RKO (cell line): ENCODE results near the gene CANT1.
"Not testable (repeated sequence)": the region's sequence is repeated elsewhere in the genome, so short reads cannot be mapped to it uniquely, and the experiment has no call there.

ENCODE experiments used
- DNase-seq: peaks from one replicate; pipeline ENCODE4 v3.0.0-alpha.2; 2016; ENCODE audit warnings: low spot score

The CANT1 gene

DNA sequence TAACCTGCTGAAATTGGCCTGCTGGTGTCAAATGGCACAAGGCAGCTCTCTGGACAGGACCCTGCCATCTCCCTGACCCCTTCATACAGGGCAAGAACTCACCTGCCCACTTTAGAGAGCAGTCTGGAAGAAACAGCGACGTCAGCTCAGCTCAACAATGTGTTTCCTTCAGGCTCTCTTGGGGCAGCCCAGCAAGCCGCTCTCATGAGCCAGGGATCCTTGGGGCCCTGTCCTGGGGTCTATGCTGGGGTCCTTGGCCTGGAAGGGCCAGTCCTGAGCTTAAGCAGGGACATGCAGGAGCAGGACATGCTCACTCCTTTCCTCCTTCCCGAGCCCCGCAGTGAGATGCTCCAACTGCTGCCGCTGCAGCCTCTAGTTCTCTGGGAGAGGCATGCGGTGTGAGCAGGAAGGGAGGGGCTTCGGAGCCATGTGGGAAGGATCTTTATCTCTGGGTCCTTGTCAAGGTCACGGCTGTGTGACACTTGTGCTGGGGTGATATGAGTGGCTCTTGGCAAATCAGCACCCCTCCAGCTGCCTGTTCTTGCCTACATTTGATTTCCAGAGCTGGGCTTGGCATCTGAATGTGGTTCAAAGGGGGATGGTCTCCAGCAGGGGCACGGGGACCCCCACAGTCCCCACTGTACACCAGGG, 17.8 kb upstream of the CANT1 start:
- no peak for DNase-seq

- peak; percentile 56 for DNase-seq
Observed at GRCh38 chr17:79026376-79027273, 17.1 kb upstream of the CANT1 start.

DNA sequence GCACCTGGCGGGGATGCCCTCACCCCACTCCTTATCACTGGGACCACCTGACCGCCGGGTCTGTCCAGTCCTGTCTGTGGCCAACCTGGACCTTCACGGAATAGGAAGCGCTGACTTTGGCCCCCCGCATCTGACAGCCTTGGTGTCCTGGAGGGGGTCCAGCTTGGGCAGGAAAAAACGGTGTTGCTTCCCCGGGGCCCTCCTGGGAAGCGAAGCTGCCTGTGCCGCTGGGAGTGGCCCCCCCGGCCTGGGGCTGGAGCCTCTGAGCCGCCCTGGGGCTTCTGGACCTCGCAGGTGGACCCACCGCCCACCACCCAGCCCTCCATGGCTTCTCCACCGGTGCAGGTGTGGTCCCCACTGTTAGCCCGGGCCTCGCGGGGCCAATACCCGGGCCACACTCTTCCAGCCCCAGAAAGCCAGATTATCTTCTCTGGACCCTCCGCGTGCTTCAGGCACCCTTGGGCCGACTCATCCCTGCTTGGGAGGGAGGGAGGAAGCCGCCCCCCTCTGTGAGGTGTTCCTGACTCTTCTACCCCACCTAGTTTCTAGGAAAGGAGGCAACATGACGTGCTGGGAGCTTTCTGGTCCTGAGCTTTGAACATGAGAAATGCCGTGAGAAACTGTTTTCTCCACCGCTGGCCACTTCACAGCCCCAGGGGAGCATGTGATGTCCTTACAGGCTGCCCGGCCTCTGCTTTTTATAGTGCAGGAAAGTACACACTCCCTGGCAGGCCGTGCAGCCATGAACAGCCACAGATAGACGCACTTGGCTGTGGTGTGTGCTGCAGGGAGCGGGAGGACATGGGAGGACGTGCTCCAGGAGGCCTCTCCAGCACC, 15.6 kb upstream of the CANT1 start:
- no peak for DNase-seq

- DNase-seq, result peak; percentile 45
Observed at GRCh38 chr17:79023886-79024771, 14.6 kb upstream of the CANT1 start, which contains the start of gene C1QTNF1. Gene C1QTNF1, plus strand, starts transcription at chr17:79024169. Its CDS starts 19,800 bp downstream, at chr17:79043969.

- DNase-seq, result peak; percentile 29
Observed at GRCh38 chr17:79023180-79023705, 13.7 kb upstream of the CANT1 start.

GRCh38 chr17:79022507-79022991, 13.0 kb upstream of the CANT1 start:
- no peak for DNase-seq

- DNase-seq, result not testable (repeated sequence)
Observed at GRCh38 chr17:79021929-79022328, 12.4 kb upstream of the CANT1 start.

DNA sequence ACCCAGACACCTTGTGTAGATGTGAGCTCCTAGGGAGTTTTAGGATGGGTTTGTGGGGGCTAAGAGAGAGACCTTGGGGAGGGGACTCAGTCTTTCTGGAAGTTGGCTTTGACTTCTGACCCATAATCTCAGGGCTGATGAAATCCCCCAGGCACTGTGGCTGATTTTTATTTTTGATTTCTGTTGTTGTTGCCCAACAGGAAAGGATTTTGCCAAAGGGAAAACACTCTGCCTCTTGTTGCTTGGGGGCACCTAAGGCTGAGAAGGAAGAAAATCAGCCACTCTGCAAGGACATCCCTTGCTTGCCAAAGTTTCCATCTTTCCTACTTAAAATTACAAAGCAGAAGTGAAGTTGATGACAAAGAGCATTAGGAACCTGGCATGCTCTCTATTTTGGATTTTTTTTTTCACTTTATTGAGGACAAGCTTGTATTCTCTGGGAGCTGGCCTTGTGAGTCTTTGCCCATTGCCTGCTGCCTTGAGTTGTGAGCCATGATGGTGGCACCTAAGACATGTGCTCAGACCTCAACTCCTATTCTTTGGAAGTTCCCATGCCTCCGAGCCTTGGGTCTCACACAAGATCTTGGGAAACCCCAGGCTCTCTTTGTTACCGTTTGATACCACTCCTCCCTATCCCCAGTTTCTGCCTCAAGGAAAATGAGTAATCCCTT, 11.2 kb upstream of the CANT1 start:
- DNase-seq, result no peak

DNA sequence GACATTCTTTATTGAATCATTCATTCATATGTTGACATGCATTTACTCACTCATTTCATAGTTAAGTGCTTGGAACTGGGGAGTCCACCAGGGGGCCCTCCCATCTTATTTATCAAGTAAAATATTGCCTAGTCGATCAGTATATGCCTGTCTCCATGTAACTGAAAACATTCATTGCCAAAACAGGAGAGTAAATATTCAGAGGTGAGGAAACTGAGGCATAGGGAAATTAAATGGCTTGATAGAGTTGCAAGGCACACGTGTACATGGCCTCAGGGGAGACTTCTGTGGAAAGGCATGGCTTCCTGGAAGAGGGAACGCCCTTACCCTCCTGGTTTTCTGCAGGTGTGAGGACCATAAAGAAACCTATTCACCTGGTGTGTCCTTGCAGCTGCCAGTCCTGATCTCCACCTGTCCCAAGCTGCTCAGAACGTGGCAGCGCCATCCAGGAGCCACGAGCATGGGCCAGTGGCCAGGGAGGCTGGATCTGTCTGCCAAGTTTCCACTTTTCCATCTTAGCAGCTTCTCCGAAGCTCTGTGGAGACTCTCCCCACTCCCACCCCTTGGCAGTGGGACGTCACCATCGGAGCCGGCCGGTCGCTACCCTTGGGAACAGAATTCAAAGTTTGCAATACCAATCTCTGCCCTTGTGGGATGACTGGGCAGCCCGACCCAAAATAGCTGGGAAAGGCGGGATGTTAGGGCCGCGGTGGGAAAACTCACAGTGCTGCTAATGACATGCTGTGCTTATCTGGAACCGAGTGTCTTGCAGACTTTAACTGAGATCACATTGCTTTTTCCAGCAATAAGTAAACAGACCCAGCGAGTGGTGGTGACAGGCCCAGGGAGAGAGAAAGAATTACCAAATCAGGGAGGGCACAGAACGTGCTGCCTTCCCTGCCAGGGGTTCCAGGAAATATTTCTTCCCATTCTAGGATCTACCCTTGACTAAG, 10.3 kb upstream of the CANT1 start:
- DNase-seq, result peak; percentile 82

GRCh38 chr17:79019261-79019631, 9.7 kb upstream of the CANT1 start:
- DNase-seq, result no peak

GRCh38 chr17:79018370-79018695, 8.8 kb upstream of the CANT1 start:
- DNase-seq, result no peak

DNA sequence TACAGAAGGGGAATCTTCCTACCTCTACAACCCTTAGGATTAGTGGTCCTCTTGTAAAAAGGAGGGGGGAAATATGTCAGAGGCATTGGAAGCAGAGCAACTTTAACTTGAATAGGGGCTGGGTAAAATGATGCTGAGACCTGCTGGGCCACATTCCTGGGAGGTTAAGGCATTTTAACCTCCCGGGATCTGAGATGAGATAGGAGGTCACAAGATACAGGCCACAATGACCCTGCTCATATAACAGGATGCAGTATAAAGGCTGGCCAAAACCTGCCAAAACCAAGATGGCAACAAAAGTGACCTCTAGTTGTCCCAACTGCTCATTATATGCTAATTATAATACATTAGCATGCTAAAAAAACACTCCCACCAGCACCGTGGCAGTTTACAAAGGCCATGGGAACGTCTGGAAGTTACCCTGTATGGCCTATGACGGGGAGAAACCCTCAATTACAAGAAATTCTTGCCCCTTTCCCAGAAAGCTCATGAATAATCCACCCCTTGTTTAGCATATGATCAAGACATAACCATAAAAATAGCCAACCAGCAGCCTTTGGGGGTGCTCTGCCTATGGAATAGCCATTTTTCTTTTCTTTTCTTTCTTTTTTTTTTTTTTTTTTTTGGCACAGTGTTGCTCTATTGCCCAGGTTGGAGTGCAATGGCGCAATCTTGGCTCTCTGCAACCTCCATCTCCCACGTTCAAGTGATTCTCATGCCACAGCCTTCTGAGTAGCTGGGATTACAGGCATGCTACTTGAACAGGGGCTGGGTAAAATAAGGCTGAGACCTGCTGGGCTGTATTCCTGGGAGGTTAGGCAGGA, 8.2 kb upstream of the CANT1 start:
- no peak for DNase-seq

- no peak for DNase-seq
Observed at GRCh38 chr17:79014158-79014758, 4.7 kb upstream of the CANT1 start.

- no peak for DNase-seq
Observed at GRCh38 chr17:79012563-79013134, 3.1 kb upstream of the CANT1 start.

DNA sequence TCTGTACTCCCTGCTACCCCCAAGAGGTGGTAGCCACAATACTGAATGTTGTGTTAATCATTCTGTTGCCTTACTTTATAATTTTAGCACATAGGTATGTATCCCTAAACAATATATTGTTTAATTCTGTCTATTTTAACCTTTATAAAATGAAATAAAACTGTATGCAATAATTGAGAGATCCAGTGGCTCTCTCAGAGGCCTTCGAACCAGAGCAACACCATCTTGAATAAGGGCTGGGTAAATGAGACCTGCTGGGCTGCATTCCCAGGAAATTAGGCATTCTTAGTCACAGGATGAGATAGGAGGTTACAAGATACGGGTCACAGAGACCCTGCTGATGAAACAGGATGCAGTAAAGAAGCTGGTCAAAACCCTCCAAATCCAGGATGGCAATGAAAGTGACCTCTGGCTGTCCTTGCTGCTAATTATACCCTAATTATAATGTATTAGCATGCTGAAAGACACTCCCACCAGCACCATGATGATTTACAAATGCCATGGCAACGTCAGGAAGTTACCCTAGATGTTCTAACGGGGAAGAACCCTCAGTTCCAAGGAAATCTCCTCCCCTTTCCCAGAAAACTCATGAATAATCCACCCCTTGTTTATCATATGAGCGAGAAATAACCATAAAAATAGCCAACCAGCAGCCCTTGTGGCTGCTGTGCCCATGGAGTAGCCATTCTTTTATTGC, 2.0 kb upstream of the CANT1 start:
- peak; percentile 89 for DNase-seq

- no peak for DNase-seq
Observed at GRCh38 chr17:79010304-79010646, 711 bp upstream of the CANT1 start.
